IMR-90 (cell line): Measurements from ENCODE around the gene SYNGR4. TPM values are rescaled to one million over a fixed set of nuclear protein-coding genes. Genes with fewer than 3 reads are reported as not detected.
A peak's percentile ranks its signal among the peaks of the same experiment; 100 is the strongest.

Experiments used
- ATAC-seq: fragments of 200-7000 bp; cut with Tn5 transposase; 2 replicates; pipeline ENCODE4 v1.9.1; 2020; ENCODE audit warnings: low read depth, mild to moderate bottlenecking, moderate library complexity
- BruUV-seq: library from RNA; stranded (reverse); fragments of 400-500 nt; replicated peaks from 2 replicates; lab custom pipeline; 2021; lab: Mats Ljungman, UMichigan
- CTCF ChIA-PET: fragments of 300-600 bp; formaldehyde crosslinking; extraction: SDS; loops from one replicate; lab custom pipeline; 2021; ENCODE audit warnings: antibody characterized with exemption; lab: Yijun Ruan, JAX
- POLR2A ChIA-PET: fragments of 300-600 bp; sonication (Branson Sonifier 250); formaldehyde crosslinking; loops from one replicate; lab custom pipeline; 2022; ENCODE audit warnings: antibody characterized with exemption; ENCODE audit not compliant: unreplicated experiment; lab: Charles Lee
- DNase-seq: peaks from one replicate; pipeline ENCODE4 v3.0.0; 2013
- H2AFZ ChIP-seq: replicated peaks from 2 replicates; pipeline ENCODE3; 2013; ENCODE audit warnings: low read length, mild to moderate bottlenecking; ENCODE audit not compliant: poor library complexity
- H2AK5ac ChIP-seq: 2 replicates; pipeline ENCODE4 v1.6.1; 2013; ENCODE audit warnings: low read depth, low read length, inconsistent platforms
- H2AK9ac ChIP-seq: replicated peaks from 2 replicates; pipeline ENCODE3; 2013; ENCODE audit warnings: mild to moderate bottlenecking, low read depth, low read length, moderate library complexity; ENCODE audit not compliant: poor library complexity
- H2BK120ac ChIP-seq: 2 replicates; pipeline ENCODE4 v1.6.1; 2013; ENCODE audit warnings: low read depth, low read length, inconsistent platforms
- H2BK15ac ChIP-seq: 3 replicates; pipeline ENCODE4 v1.6.1; 2013; ENCODE audit warnings: low read depth, low read length, inconsistent platforms
- H2BK20ac ChIP-seq: 2 replicates; pipeline ENCODE4 v1.6.1; 2013; ENCODE audit warnings: low read depth, mild to moderate bottlenecking, inconsistent platforms, low read length, moderate library complexity
- H2BK5ac ChIP-seq: 2 replicates; pipeline ENCODE4 v1.6.1; 2013; ENCODE audit warnings: mild to moderate bottlenecking, low read depth, low read length, inconsistent platforms; ENCODE audit not compliant: poor library complexity, severe bottlenecking
- H3K14ac ChIP-seq: replicated peaks from 2 replicates; pipeline ENCODE4 v1.6.1; 2013; ENCODE audit warnings: low read depth, low read length, inconsistent platforms
- H3K18ac ChIP-seq: 2 replicates; pipeline ENCODE4 v1.6.1; 2013; ENCODE audit warnings: low read depth, low read length, control low read depth
- H3K23ac ChIP-seq: 2 replicates; pipeline ENCODE4 v1.6.1; 2013; ENCODE audit warnings: low read depth, low read length, inconsistent platforms
- H3K27ac ChIP-seq: 2 replicates; pipeline ENCODE4 v1.5.1; 2013; ENCODE audit warnings: mild to moderate bottlenecking, control low read depth, low read length; ENCODE audit not compliant: insufficient read depth
- H3K27me3 ChIP-seq: 2 replicates; pipeline ENCODE4 v1.6.1; 2013; ENCODE audit warnings: low read length; ENCODE audit not compliant: control insufficient read depth, insufficient read depth
- H3K36me3 ChIP-seq: 2 replicates; pipeline ENCODE4 v1.6.1; 2013; ENCODE audit warnings: low read length, mixed read lengths; ENCODE audit not compliant: control insufficient read depth, insufficient read depth
- H3K4ac ChIP-seq: 2 replicates; pipeline ENCODE4 v1.6.1; 2013; ENCODE audit warnings: low read depth, low read length, inconsistent platforms
- H3K4me1 ChIP-seq: 2 replicates; pipeline ENCODE4 v1.6.1; 2013; ENCODE audit warnings: low read length, mixed read lengths; ENCODE audit not compliant: control insufficient read depth, insufficient read depth
- H3K4me2 ChIP-seq: 2 replicates; pipeline ENCODE4 v1.6.1; 2013; ENCODE audit warnings: low read depth, mild to moderate bottlenecking, control low read depth, low read length, moderate library complexity
- H3K4me3 ChIP-seq: 2 replicates; pipeline ENCODE4 v1.5.1; 2013; ENCODE audit warnings: low read depth, mild to moderate bottlenecking, control low read depth, low read length, moderate library complexity; ENCODE audit not compliant: insufficient read depth
- H3K56ac ChIP-seq: 2 replicates; pipeline ENCODE4 v1.6.1; 2013; ENCODE audit warnings: low read length, inconsistent platforms; ENCODE audit not compliant: insufficient read depth; ENCODE audit errors: extremely low read depth
- H3K79me1 ChIP-seq, 2 experiments: 2 replicates each; pipeline ENCODE4 v1.6.1; 2013; ENCODE audit warnings: low read length in 2 of 2, inconsistent platforms in 1 of 2, low read depth in 1 of 2
- H3K9ac ChIP-seq: 2 replicates; pipeline ENCODE4 v1.6.1; 2013; ENCODE audit warnings: low read depth, low read length, control low read depth
- H3K9me1 ChIP-seq: 2 replicates; pipeline ENCODE4 v1.6.1; 2013; ENCODE audit warnings: low read length, inconsistent platforms; ENCODE audit not compliant: insufficient read depth
- H3K9me3 ChIP-seq: 2 replicates; pipeline ENCODE4 v1.6.1; 2013; ENCODE audit warnings: low read length; ENCODE audit not compliant: control insufficient read depth, insufficient read depth
- H4K20me1 ChIP-seq: 2 replicates; pipeline ENCODE4 v1.6.1; 2013; ENCODE audit warnings: low read length, inconsistent platforms; ENCODE audit not compliant: insufficient read depth
- H4K5ac ChIP-seq: 2 replicates; pipeline ENCODE4 v1.6.1; 2013; ENCODE audit warnings: mild to moderate bottlenecking, low read depth, low read length, control low read depth
- H4K8ac ChIP-seq, 2 experiments: 2 replicates each; pipeline ENCODE4 v1.6.1; 2013; ENCODE audit warnings: low read depth in 2 of 2, low read length in 2 of 2, control low read depth in 1 of 2, inconsistent platforms in 1 of 2
- H4K91ac ChIP-seq: 2 replicates; pipeline ENCODE4 v1.6.1; 2013; ENCODE audit warnings: low read depth, low read length, inconsistent platforms; ENCODE audit not compliant: insufficient read depth
- BHLHE40 ChIP-seq: fragments of 150-350 bp; IDR thresholded peaks from 2 replicates; pipeline ENCODE4 v1.6.1; 2016; ENCODE audit warnings: mild to moderate bottlenecking, low read depth, low read length
- POLR2A ChIP-seq: IDR thresholded peaks from 2 replicates; pipeline ENCODE4 v1.6.1; 2012; ENCODE audit warnings: mild to moderate bottlenecking, low read depth, low read length
- SMC3 ChIP-seq: fragments of 150-350 bp; IDR thresholded peaks from 2 replicates; pipeline ENCODE4 v1.6.1; 2016; ENCODE audit warnings: low read depth, mild to moderate bottlenecking, antibody characterized with exemption, low read length, moderate library complexity
- USF2 ChIP-seq: fragments of 150-350 bp; IDR thresholded peaks from 2 replicates; pipeline ENCODE4 v1.6.1; 2017; ENCODE audit warnings: mild to moderate bottlenecking, antibody characterized with exemption, low read length, low read depth
- WGBS, 2 experiments: methylation state at CpG; one replicate each; pipeline versions ENCODE4 v1.1.5 to v1.1.7; 2013; ENCODE audit warnings: missing lambda C conversion rate in 2 of 2; ENCODE audit not compliant: insufficient read length in 1 of 2; ENCODE audit errors: extremely low coverage in 2 of 2; 5-methylcytosine and 5-hydroxymethylcytosine counted together
- dilution Hi-C: fragments of 300-500 bp; cut with HindIII; formaldehyde crosslinking; loops from one replicate; pipeline ENCODE4 v1.14.3; 2018; ENCODE audit warnings: low sequenced_read_pairs; ENCODE audit not compliant: unreplicated experiment
- in situ Hi-C: fragments of 300-500 bp; cut with MboI; formaldehyde crosslinking; loops from 3 replicates; pipeline ENCODE4 v1.14.3; 2019; ENCODE audit warnings: low sequenced_read_pairs, inconsistent platforms, mixed read lengths
- intact Hi-C: fragments of 100-400 bp; cut with micrococcal nuclease; formaldehyde crosslinking; loops from 2 replicates; pipeline ENCODE4 v1.10.0; 2022
- polyA plus RNA-seq, 3 experiments: library from polyadenylated mRNA; depleted of rRNA; stranded (reverse); fragments of >200 nt; gene quantifications; 2 replicates each; pipeline ENCODE4 v1.2.3, GENCODE V29; 2012; ENCODE audit warnings: low replicate concordance in 1 of 3
- total RNA-seq: library from RNA; depleted of rRNA; stranded (reverse); fragments of >200 nt; gene quantifications from 2 replicates; pipeline ENCODE4 v1.2.3, GENCODE V29; 2012

Gene SYNGR4
- total and polyA plus RNA-seq, 2 of the 4 experiments (the other 2 are of a cell fraction): not detected

GRCh38 chr19:48332662-48333466, 31.3 kb upstream of the SYNGR4 start:
- H4K8ac ChIP-seq: no peak overlapping the region
- TF ChIP-seq POLR2A (0 out of 2 replicates have a peak, but pooled peaks have one; percentile 15), USF2 (no peak), SMC3 (0 out of 2 replicates have a peak, but pooled peaks have one; percentile 1), BHLHE40 (peak; percentile 57; the same call in 1 of the 2 replicates)
- H3K56ac ChIP-seq: no peak overlapping the region
- no peak overlapping the region for H3K27ac ChIP-seq
- H3K4me1 ChIP-seq: peaks cover 15% of the 10 kb centered on the region
- H2BK5ac ChIP-seq: no peak overlapping the region
- H2BK20ac ChIP-seq: no peak overlapping the region
- no peaks in the 10 kb centered on the region for H3K9me3 ChIP-seq
- POLR2A ChIA-PET: interaction anchor here (0.6 to 3.1 kb wide), 3 partner anchors 9 to 31 kb away, joined by 3 to 24 read pairs (median 12); partner anchors contain the start of genes SYNGR4 and TMEM143
- CTCF ChIA-PET: interaction anchor here (0.9 to 2.4 kb wide), 4 partner anchors 11 to 58 kb away, joined by 3 to 14 read pairs (median 4); partner anchors contain the start of gene KDELR1
- H2AK5ac ChIP-seq: no peak overlapping the region
- H3K4ac ChIP-seq: no peak overlapping the region
- no peak overlapping the region for H3K23ac ChIP-seq
- H3K14ac ChIP-seq: no peak overlapping the region
- H4K5ac ChIP-seq: no peak overlapping the region
- ATAC-seq: peak; percentile 80
- peaks cover 20% of the 10 kb centered on the region for H3K36me3 ChIP-seq
- H2AFZ ChIP-seq: peak overlapping the region; percentile 69
- intact Hi-C loops (loop anchor here (1.0 kb wide), 1 partner anchor 66 kb away; no protein-coding TSS in a partner anchor), in situ Hi-C loops (no loop called here), dilution Hi-C loops (no loop called here)
- H2BK120ac ChIP-seq: no peak overlapping the region
- peaks cover 12 to 25% of the 10 kb centered on the region in 2 experiments for H3K79me1 ChIP-seq
- peaks cover 22% of the 10 kb centered on the region for H4K20me1 ChIP-seq
- no peak overlapping the region for H3K9ac ChIP-seq
- H3K27me3 ChIP-seq: no peaks in the 10 kb centered on the region
- 3% methylated on average over 9 of the region's 25 CpGs; no CpG with 5 or more reads in 1 of the 2 experiments for WGBS, 2 experiments
- H3K4me3 ChIP-seq: no peak overlapping the region; the same call in 1 of the 2 replicates
- peaks cover 12% of the 10 kb centered on the region for H3K9me1 ChIP-seq
- no peak overlapping the region for H2BK15ac ChIP-seq
- peak overlapping the region; percentile 68 for H2AK9ac ChIP-seq
- H4K91ac ChIP-seq: no peak overlapping the region
- no peak overlapping the region for H3K18ac ChIP-seq
- peak overlapping the region; percentile 64 for H3K4me2 ChIP-seq
- no TSS peak for BruUV-seq
- DNase-seq: peak; percentile 98
